Astrocyte (in vitro differentiated cells and primary cell): ENCODE measurements around the gene RAB11B. TPM values are rescaled to one million over a fixed set of nuclear protein-coding genes. Genes with fewer than 3 reads are reported as not detected.

Experiments
- DNase-seq: peaks from one replicate; pipeline ENCODE4 v3.0.0-alpha.2; 2010; ENCODE audit warnings: low read depth
- FAIRE-seq: peaks from 2 replicates; lab custom pipeline; 2011; peaks lifted over from hg19 to GRCh38; lab: Jason Lieb, UNC
- H2AFZ ChIP-seq: 2 replicates; pipeline ENCODE4 v1.6.0; 2012; ENCODE audit warnings: low read depth, low read length, inconsistent platforms
- H3K27ac ChIP-seq: 2 replicates; pipeline ENCODE4 v1.5.1; 2011; ENCODE audit warnings: low read depth, low read length, inconsistent platforms
- H3K27me3 ChIP-seq: 2 replicates; pipeline ENCODE4 v1.6.0; 2011; ENCODE audit warnings: low read length, inconsistent platforms; ENCODE audit not compliant: insufficient read depth
- H3K36me3 ChIP-seq: 2 replicates; pipeline ENCODE4 v1.5.1; 2011; ENCODE audit warnings: low read length, inconsistent platforms; ENCODE audit not compliant: insufficient read depth
- H3K4me1 ChIP-seq: 2 replicates; pipeline ENCODE4 v1.5.1; 2011; ENCODE audit warnings: low read length, inconsistent platforms; ENCODE audit not compliant: insufficient read depth
- H3K4me2 ChIP-seq: 2 replicates; pipeline ENCODE4 v1.6.0; 2012; ENCODE audit warnings: low read length, inconsistent platforms
- H3K4me3 ChIP-seq: 2 replicates; pipeline ENCODE4 v1.5.1; 2011; ENCODE audit warnings: low read depth, mild to moderate bottlenecking, low read length, inconsistent platforms; ENCODE audit not compliant: insufficient read depth
- H3K79me2 ChIP-seq: 2 replicates; pipeline ENCODE4 v1.6.0; 2012; ENCODE audit warnings: mild to moderate bottlenecking, low read length, inconsistent platforms; ENCODE audit not compliant: insufficient read depth
- H3K9ac ChIP-seq: 2 replicates; pipeline ENCODE4 v1.6.0; 2012; ENCODE audit warnings: mild to moderate bottlenecking, low read length, inconsistent platforms
- H3K9me3 ChIP-seq: 2 replicates; pipeline ENCODE4 v1.5.1; 2012; ENCODE audit warnings: low read depth, mild to moderate bottlenecking, low read length, inconsistent platforms; ENCODE audit not compliant: insufficient read depth
- H4K20me1 ChIP-seq: 2 replicates; pipeline ENCODE4 v1.6.0; 2012; ENCODE audit warnings: low read length, inconsistent platforms; ENCODE audit not compliant: insufficient read depth
- H3K27ac Mint-ChIP-seq: one replicate; pipeline ENCODE4 v1.8.0; 2021; ENCODE audit warnings: mild to moderate bottlenecking, mixed read lengths; ENCODE audit not compliant: unreplicated experiment
- H3K27me3 Mint-ChIP-seq: one replicate; pipeline ENCODE4 v1.8.0; 2021; ENCODE audit warnings: low read depth, mixed read lengths; ENCODE audit not compliant: unreplicated experiment
- H3K36me3 Mint-ChIP-seq: one replicate; pipeline ENCODE4 v1.8.0; 2021; ENCODE audit warnings: low read depth, mixed read lengths; ENCODE audit not compliant: unreplicated experiment
- H3K4me1 Mint-ChIP-seq: one replicate; pipeline ENCODE4 v1.8.0; 2021; ENCODE audit warnings: low read depth, mixed read lengths; ENCODE audit not compliant: unreplicated experiment
- H3K4me3 Mint-ChIP-seq: one replicate; pipeline ENCODE4 v1.8.0; 2021; ENCODE audit warnings: mild to moderate bottlenecking, moderate library complexity, mixed read lengths; ENCODE audit not compliant: unreplicated experiment
- H3K9me3 Mint-ChIP-seq: one replicate; pipeline ENCODE4 v1.8.0; 2021; ENCODE audit warnings: mild to moderate bottlenecking, mixed read lengths; ENCODE audit not compliant: unreplicated experiment
- CTCF ChIP-seq: IDR thresholded peaks from 2 replicates; pipeline ENCODE4 v1.5.1; 2011; ENCODE audit warnings: low read depth, mild to moderate bottlenecking, inconsistent platforms, low read length, moderate library complexity; ENCODE audit not compliant: insufficient read depth
- EZH2 ChIP-seq: IDR thresholded peaks from 2 replicates; pipeline ENCODE4 v1.6.1; 2012; ENCODE audit warnings: mild to moderate bottlenecking, low read length, inconsistent platforms; ENCODE audit not compliant: insufficient read depth
- total RNA-seq: library from RNA; stranded (reverse); gene quantifications from 2 replicates; pipeline ENCODE4 v1.2.1, GENCODE V29; 2021

The RAB11B gene
- total RNA-seq, 1 donor from 2014 or later: 85.2 TPM

- Histone ChIP-seq H3K4me1 (peaks cover 6% of the 10 kb centered on the region), H3K4me2 (peak overlapping the region; percentile 98), H3K27ac (peak overlapping the region; percentile 95), H3K9ac (peak overlapping the region; percentile 99), H3K4me3 (peak overlapping the region; percentile 72), H4K20me1 (peaks cover 47% of the 10 kb centered on the region), H3K9me3 (no peaks in the 10 kb centered on the region), H3K27me3 (no peaks in the 10 kb centered on the region), H3K79me2 (peaks cover 56% of the 10 kb centered on the region), H2AFZ (no peak overlapping the region), H3K36me3 (peaks cover 6% of the 10 kb centered on the region)
- H3K27me3 Mint-ChIP-seq: no peaks in the 10 kb centered on the region
- H3K4me3 Mint-ChIP-seq: peak overlapping the region; percentile 88
- no peak for TF ChIP-seq CTCF
- TF ChIP-seq EZH2: no peak
- H3K27ac Mint-ChIP-seq: peak overlapping the region; percentile 95
- FAIRE-seq (no peak), DNase-seq (no peak)
- no peaks in the 10 kb centered on the region for H3K9me3 Mint-ChIP-seq
- peaks cover 28% of the 10 kb centered on the region for H3K4me1 Mint-ChIP-seq
- peaks cover 3% of the 10 kb centered on the region for H3K36me3 Mint-ChIP-seq
Measured at GRCh38 chr19:8445488-8446001, 55.4 kb downstream of the RAB11B start.

GRCh38 chr19:8446061-8446709, 56.0 kb downstream of the RAB11B start:
- Mint-ChIP-seq H3K4me3 (peak overlapping the region; percentile 88), H3K27me3 (no peaks in the 10 kb centered on the region), H3K9me3 (no peaks in the 10 kb centered on the region), H3K27ac (peak overlapping the region; percentile 95), H3K4me1 (peaks cover 29% of the 10 kb centered on the region), H3K36me3 (peaks cover 3% of the 10 kb centered on the region)
- H2AFZ ChIP-seq: no peak overlapping the region
- peak overlapping the region; percentile 72 for H3K4me3 ChIP-seq
- TF ChIP-seq CTCF: no peak
- peak overlapping the region; percentile 95 for H3K27ac ChIP-seq
- H3K27me3 ChIP-seq: no peaks in the 10 kb centered on the region
- DNase-seq (no peak), FAIRE-seq (no peak)
- H4K20me1 ChIP-seq: peaks cover 52% of the 10 kb centered on the region
- no peaks in the 10 kb centered on the region for H3K9me3 ChIP-seq
- peak overlapping the region; percentile 98 for H3K4me2 ChIP-seq
- peaks cover 7% of the 10 kb centered on the region for H3K4me1 ChIP-seq
- H3K79me2 ChIP-seq: peaks cover 62% of the 10 kb centered on the region
- H3K9ac ChIP-seq: peak overlapping the region; percentile 99
- peaks cover 6% of the 10 kb centered on the region for H3K36me3 ChIP-seq

GRCh38 chr19:8449830-8450229, 59.7 kb downstream of the RAB11B start:
- DNase-seq: no peak
- no peak overlapping the region for H3K27ac Mint-ChIP-seq

More at GRCh38 chr19:8449830-8450229, 59.7 kb downstream of the RAB11B start:
- Histone ChIP-seq H4K20me1 (peaks cover 89% of the 10 kb centered on the region), H3K36me3 (peaks cover 6% of the 10 kb centered on the region), H3K27ac (no peak overlapping the region), H3K27me3 (no peaks in the 10 kb centered on the region), H3K9ac (no peak overlapping the region), H3K9me3 (no peaks in the 10 kb centered on the region), H3K4me2 (no peak overlapping the region), H3K4me3 (no peak overlapping the region), H3K79me2 (peaks cover 98% of the 10 kb centered on the region), H2AFZ (no peak overlapping the region), H3K4me1 (peaks cover 19% of the 10 kb centered on the region)
- no peak for TF ChIP-seq CTCF
- TF ChIP-seq EZH2: no peak
- peaks cover 52% of the 10 kb centered on the region for H3K4me1 Mint-ChIP-seq
- no peak overlapping the region for H3K4me3 Mint-ChIP-seq
- H3K36me3 Mint-ChIP-seq: no peaks in the 10 kb centered on the region
- no peak for FAIRE-seq
- H3K9me3 Mint-ChIP-seq: no peaks in the 10 kb centered on the region
- no peaks in the 10 kb centered on the region for H3K27me3 Mint-ChIP-seq
